PC-3 (cell line): ENCODE measurements around the gene KCNQ1OT1. TPM values are rescaled to one million over a fixed set of nuclear protein-coding genes. Genes with fewer than 3 reads are reported as not detected.

Experiments used
- ATAC-seq: fragments of 200-7000 bp; cut with Tn5 transposase; 2 replicates; pipeline ENCODE4 v1.9.1; 2020; ENCODE audit warnings: mild to moderate bottlenecking, moderate library complexity
- BruUV-seq: library from RNA; stranded (reverse); fragments of 400-500 nt; replicated peaks from 2 replicates; lab custom pipeline; 2021; lab: Mats Ljungman, UMichigan
- CTCF ChIA-PET: fragments of 300-600 bp; sonication (Branson Sonifier 250); formaldehyde crosslinking; loops from one replicate; lab custom pipeline; 2022; ENCODE audit warnings: antibody characterized with exemption; lab: Charles Lee
- POLR2A ChIA-PET: fragments of 300-600 bp; sonication (Branson Sonifier 250); formaldehyde crosslinking; loops from one replicate; lab custom pipeline; 2022; ENCODE audit warnings: antibody characterized with exemption; ENCODE audit not compliant: unreplicated experiment; lab: Charles Lee
- DNase-seq: peaks from one replicate; pipeline ENCODE4 v3.0.0-alpha.2; 2015
- H2AFZ ChIP-seq: fragments of 300-600 bp; sonication (generic); 2 replicates; pipeline ENCODE4 v1.6.0; 2016; ENCODE audit warnings: antibody characterized with exemption, low read length
- H3F3A ChIP-seq: fragments of 300-600 bp; sonication (generic); one replicate; pipeline ENCODE4 v1.6.0; 2017; ENCODE audit warnings: antibody characterized with exemption, low read length, control low read depth, mild to moderate bottlenecking; ENCODE audit not compliant: unreplicated experiment
- H3K27ac ChIP-seq: fragments of 300-600 bp; sonication (generic); 2 replicates; pipeline ENCODE4 v1.5.1; 2016; ENCODE audit warnings: mild to moderate bottlenecking, low read length
- H3K27me3 ChIP-seq: fragments of 300-600 bp; sonication (generic); 2 replicates; pipeline ENCODE4 v1.6.1; 2016; ENCODE audit warnings: low read length, mixed read lengths
- H3K36me3 ChIP-seq: fragments of 300-600 bp; sonication (generic); 2 replicates; pipeline ENCODE4 v1.6.1; 2016; ENCODE audit warnings: low read depth, mixed run types, low read length, mixed read lengths
- H3K4me1 ChIP-seq: fragments of 300-600 bp; sonication (generic); 2 replicates; pipeline ENCODE4 v1.5.1; 2016; ENCODE audit warnings: low read length; ENCODE audit not compliant: insufficient read depth
- H3K4me2 ChIP-seq: fragments of 300-600 bp; sonication (generic); 2 replicates; pipeline ENCODE4 v1.6.0; 2016; ENCODE audit warnings: low read length
- H3K4me3 ChIP-seq: fragments of 300-600 bp; sonication (generic); 2 replicates; pipeline ENCODE4 v1.5.1; 2016; ENCODE audit warnings: mild to moderate bottlenecking, low read length, mixed read lengths
- H3K79me2 ChIP-seq: fragments of 300-600 bp; sonication (generic); 2 replicates; pipeline ENCODE4 v1.6.1; 2017; ENCODE audit warnings: low read length, mixed read lengths
- H3K9ac ChIP-seq: fragments of 300-600 bp; sonication (generic); 2 replicates; pipeline ENCODE4 v1.6.0; 2016; ENCODE audit warnings: mild to moderate bottlenecking, low read length
- H3K9me2 ChIP-seq: fragments of 300-600 bp; sonication (generic); replicated peaks from 2 replicates; pipeline ENCODE4 v1.6.1; 2016; ENCODE audit warnings: mixed run types, low read length, mixed read lengths
- H3K9me3 ChIP-seq: fragments of 300-600 bp; sonication (generic); 2 replicates; pipeline ENCODE4 v1.6.1; 2016; ENCODE audit warnings: low read length, mixed read lengths
- H4K20me1 ChIP-seq: fragments of 300-600 bp; sonication (generic); 2 replicates; pipeline ENCODE4 v1.6.1; 2016; ENCODE audit warnings: low read length, mixed read lengths
- CTCF ChIP-seq: fragments of 300-600 bp; sonication (generic); conservative IDR thresholded peaks from 2 replicates; pipeline ENCODE4 v1.5.1; 2017; ENCODE audit warnings: antibody characterized with exemption, low read depth, mild to moderate bottlenecking, low read length
- EZH2 ChIP-seq: fragments of 300-600 bp; sonication (generic); IDR thresholded peaks from one replicate; pipeline ENCODE4 v1.6.1; 2017; ENCODE audit warnings: antibody characterized with exemption, mild to moderate bottlenecking, low read length; ENCODE audit not compliant: unreplicated experiment
- EZH2phosphoT487 ChIP-seq: fragments of 300-600 bp; sonication (generic); IDR thresholded peaks from 2 replicates; pipeline ENCODE4 v1.6.1; 2018; ENCODE audit warnings: mild to moderate bottlenecking, antibody characterized with exemption, low read length, borderline replicate concordance
- intact Hi-C: fragments of 100-400 bp; cut with micrococcal nuclease; formaldehyde crosslinking; loops from 2 replicates; pipeline ENCODE4 v1.9.0; 2023
- total RNA-seq: library from RNA; depleted of rRNA; stranded (reverse); fragments of >200 nt; gene quantifications from 2 replicates; pipeline ENCODE4 v1.2.3, GENCODE V29; 2014

The KCNQ1OT1 gene
- total RNA-seq, 1 experiment from 2014 or later, result 1.5 TPM

- no peaks in the 10 kb centered on the region for H3K79me2 ChIP-seq
- no peak overlapping the region for H3K4me2 ChIP-seq
- BruUV-seq, result no TSS peak
- no peaks in the 10 kb centered on the region for H3K9me3 ChIP-seq
- TF ChIP-seq CTCF, result no peak
- no peak for TF ChIP-seq EZH2phosphoT487
- no peak for TF ChIP-seq EZH2
- no peaks in the 10 kb centered on the region for H4K20me1 ChIP-seq
- no peaks in the 10 kb centered on the region for H3F3A ChIP-seq
- POLR2A ChIA-PET, result no interaction called here
- peaks cover 31% of the 10 kb centered on the region for H3K4me1 ChIP-seq
- H3K4me3 ChIP-seq, result no peak overlapping the region
- no peaks in the 10 kb centered on the region for H3K27me3 ChIP-seq
- H3K36me3 ChIP-seq, result no peaks in the 10 kb centered on the region
- H2AFZ ChIP-seq, result no peak overlapping the region
- CTCF ChIA-PET, result no interaction called here
- intact Hi-C loops, result no loop called here
- H3K9me2 ChIP-seq, result no peaks in the 10 kb centered on the region
- H3K9ac ChIP-seq, result no peak overlapping the region
- no peak for DNase-seq
- ATAC-seq, result no peak
- no peak overlapping the region for H3K27ac ChIP-seq
Observed at GRCh38 chr11:2739531-2740274, 39.9 kb upstream of the KCNQ1OT1 start.

GRCh38 chr11:2738551-2739431 is 39.0 kb upstream of the KCNQ1OT1 start:
- Histone ChIP-seq H3K9me2 (no peaks in the 10 kb centered on the region), H3F3A (no peaks in the 10 kb centered on the region), H3K4me2 (no peak overlapping the region), H3K4me1 (peaks cover 37% of the 10 kb centered on the region), H3K79me2 (no peaks in the 10 kb centered on the region), H4K20me1 (no peaks in the 10 kb centered on the region), H3K9me3 (no peaks in the 10 kb centered on the region), H3K27ac (no peak overlapping the region), H3K36me3 (no peaks in the 10 kb centered on the region), H3K27me3 (no peaks in the 10 kb centered on the region), H3K9ac (no peak overlapping the region), H2AFZ (no peak overlapping the region), H3K4me3 (no peak overlapping the region)
- no TSS peak for BruUV-seq
- TF ChIP-seq EZH2phosphoT487 (no peak), EZH2 (no peak), CTCF (no peak)
- no peak for DNase-seq
- no peak for ATAC-seq
- ChIA-PET POLR2A (no interaction called here), CTCF (no interaction called here)
- intact Hi-C loops, result no loop called here

- no peaks in the 10 kb centered on the region for H3F3A ChIP-seq
- intact Hi-C loops, result no loop called here
- H2AFZ ChIP-seq, result peak overlapping the region; percentile 12; the same call in 1 of the 2 replicates
- H3K79me2 ChIP-seq, result no peaks in the 10 kb centered on the region
- H3K4me3 ChIP-seq, result no peak overlapping the region
- DNase-seq (peak; percentile 22), ATAC-seq (peak; percentile 57)
- H3K9me2 ChIP-seq, result no peaks in the 10 kb centered on the region
- no peak overlapping the region for H3K9ac ChIP-seq
- peak overlapping the region; percentile 37 for H3K4me2 ChIP-seq
- H3K4me1 ChIP-seq, result peaks cover 37% of the 10 kb centered on the region
- no peak for TF ChIP-seq EZH2phosphoT487
- no peak for TF ChIP-seq CTCF
- TF ChIP-seq EZH2, result no peak
- BruUV-seq, result no TSS peak
- H4K20me1 ChIP-seq, result no peaks in the 10 kb centered on the region
- H3K27me3 ChIP-seq, result no peaks in the 10 kb centered on the region
- ChIA-PET POLR2A (no interaction called here), CTCF (no interaction called here)
- no peak overlapping the region for H3K27ac ChIP-seq
- no peaks in the 10 kb centered on the region for H3K36me3 ChIP-seq
- no peaks in the 10 kb centered on the region for H3K9me3 ChIP-seq
Observed at GRCh38 chr11:2737866-2738265, 38.1 kb upstream of the KCNQ1OT1 start.
